Measurements from ENCODE around the gene USF2.

USF2 gene

DNA sequence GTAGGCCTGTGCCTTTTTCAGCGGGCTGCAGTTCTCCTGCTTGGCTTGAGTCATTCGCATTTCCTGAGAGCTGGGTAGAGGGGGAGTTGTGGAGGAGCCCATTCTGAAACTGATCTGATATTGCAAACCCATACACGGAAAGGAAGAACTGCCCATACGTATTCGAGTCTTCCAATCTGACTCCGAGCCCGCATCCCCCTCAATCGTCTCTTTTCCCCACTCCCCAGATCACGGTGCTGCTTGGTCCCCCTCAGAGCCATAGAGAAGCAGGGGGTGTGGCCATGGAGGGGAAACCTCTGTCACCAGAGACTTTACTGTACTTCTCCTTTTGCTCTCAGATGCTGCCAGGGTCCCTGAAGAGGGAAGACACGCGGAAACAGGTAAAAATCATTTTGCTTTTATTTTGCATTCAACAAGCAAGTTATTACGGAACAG is 60.1 kb downstream of the USF2 start, which contains the start of gene CD22:
Gene CD22, plus strand, starts transcription at position 337 of the 435 bp plus-strand sequence. CDS start 2,854 bp downstream, outside the sequence.
- DNase-seq = no peak

DNA sequence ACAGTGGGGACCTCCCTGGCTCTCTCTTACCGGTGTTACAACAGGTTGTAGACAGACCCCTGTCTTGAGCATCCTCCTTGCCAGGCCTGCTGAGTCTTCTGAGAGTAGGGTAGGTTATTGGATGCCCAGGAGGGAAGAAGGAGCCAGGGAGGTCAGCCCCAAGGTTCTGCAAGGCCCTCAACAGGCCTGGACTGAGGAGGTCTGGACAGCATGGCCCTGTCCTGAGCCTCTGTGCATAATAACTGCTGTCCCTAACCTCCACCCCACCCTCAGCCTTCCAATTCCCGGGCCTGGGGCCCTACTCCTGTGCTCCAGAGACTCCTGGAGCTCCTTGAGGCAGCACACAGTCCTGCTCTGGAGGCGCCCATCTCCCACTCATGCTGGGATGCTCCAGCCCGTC is 60.6 kb downstream of the USF2 start:
- no peak for DNase-seq

All from left hindlimb (tissue), 1 donor.